ENCODE data around the gene ZCCHC8.
"Not testable (repeated sequence)": the region's sequence is repeated elsewhere in the genome, so short reads cannot be mapped to it uniquely, and the experiment has no call there.

ZCCHC8 gene

GRCh38 chr12:122474324-122474716 lies 26.4 kb downstream of the ZCCHC8 start:
- H3K9me3 ChIP-seq (ENCODE audit: control insufficient read depth, low read length): no peaks in the 10 kb centered on the region
- H3K36me3 ChIP-seq (ENCODE audit: control insufficient read depth, insufficient read depth, low read length): peaks cover 43% of the 10 kb centered on the region
- H3K27ac ChIP-seq (ENCODE audit: insufficient read depth, low read depth, low read length, poor library complexity, severe bottlenecking): no peak overlapping the region
- 91 to 97% methylated on average over 2 of the region's 2 CpGs for WGBS, 2 experiments
- no peaks in the 10 kb centered on the region for H3K27me3 ChIP-seq (ENCODE audit: control insufficient read depth, insufficient read depth, low read length, poor library complexity, severe bottlenecking)
- H3K4me1 ChIP-seq (ENCODE audit: control insufficient read depth, insufficient read depth, low read length): no peaks in the 10 kb centered on the region
- H3K4me3 ChIP-seq (ENCODE audit: insufficient read depth, low read depth, low read length): no peak overlapping the region

DNA sequence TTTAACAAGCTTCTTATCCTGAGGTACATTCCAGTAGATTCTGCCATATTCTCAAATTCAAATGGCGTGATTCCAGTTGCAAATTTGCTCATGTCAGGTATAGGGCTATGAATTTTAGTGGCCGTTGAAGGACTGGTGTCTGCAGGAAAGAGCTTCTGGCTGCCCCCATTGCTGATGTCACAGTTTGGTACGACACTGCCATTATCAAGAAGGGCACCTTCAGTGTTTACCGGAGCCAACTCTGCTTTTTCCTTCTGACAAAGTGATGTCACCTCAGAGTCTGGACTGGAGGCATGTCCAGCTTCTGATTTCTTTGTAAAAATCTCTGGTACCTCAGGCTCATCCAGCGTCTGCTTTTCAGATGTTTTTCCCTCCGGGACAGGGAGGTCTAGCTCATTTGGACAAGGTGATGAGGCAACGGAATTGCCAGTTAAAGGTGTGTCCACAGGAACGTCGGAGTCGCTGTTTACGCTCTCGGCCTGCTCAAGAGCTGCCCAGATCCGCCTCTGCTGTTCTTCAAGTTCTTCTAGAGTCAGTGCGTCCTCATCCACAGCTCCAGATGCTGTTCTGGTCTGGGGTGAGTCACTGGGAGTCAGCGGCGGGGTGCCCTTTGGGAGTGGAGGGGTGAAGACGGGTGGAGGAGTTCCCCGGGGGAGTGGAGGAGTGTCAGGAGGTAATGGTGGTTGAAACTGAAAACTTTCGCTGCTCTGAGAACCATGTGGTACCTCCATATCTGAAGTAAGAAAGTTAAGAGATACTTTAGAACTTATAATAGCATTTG lies 27.0 kb downstream of the ZCCHC8 start:
- H3K27me3 ChIP-seq (ENCODE audit: control insufficient read depth, insufficient read depth, low read length, poor library complexity, severe bottlenecking): no peaks in the 10 kb centered on the region
- H3K36me3 ChIP-seq (ENCODE audit: control insufficient read depth, insufficient read depth, low read length): peaks cover 43% of the 10 kb centered on the region
- no peaks in the 10 kb centered on the region for H3K9me3 ChIP-seq (ENCODE audit: control insufficient read depth, low read length)
- no peak overlapping the region for H3K4me3 ChIP-seq (ENCODE audit: insufficient read depth, low read depth, low read length)
- 94 to 96% methylated on average over 19 of the region's 19 CpGs for WGBS, 2 experiments
- no peaks in the 10 kb centered on the region for H3K4me1 ChIP-seq (ENCODE audit: control insufficient read depth, insufficient read depth, low read length)
- no peak overlapping the region for H3K27ac ChIP-seq (ENCODE audit: insufficient read depth, low read depth, low read length, poor library complexity, severe bottlenecking)

GRCh38 chr12:122471324-122472226 lies 29.2 kb downstream of the ZCCHC8 start:
- Histone ChIP-seq H3K36me3 (ENCODE audit: control insufficient read depth, insufficient read depth, low read length) (peaks cover 30% of the 10 kb centered on the region), H3K27me3 (ENCODE audit: control insufficient read depth, insufficient read depth, low read length, poor library complexity, severe bottlenecking) (no peaks in the 10 kb centered on the region), H3K9me3 (ENCODE audit: control insufficient read depth, low read length) (no peaks in the 10 kb centered on the region), H3K4me1 (ENCODE audit: control insufficient read depth, insufficient read depth, low read length) (no peaks in the 10 kb centered on the region), H3K4me3 (ENCODE audit: insufficient read depth, low read depth, low read length) (no peak overlapping the region), H3K27ac (ENCODE audit: insufficient read depth, low read depth, low read length, poor library complexity, severe bottlenecking) (no peak overlapping the region)
- WGBS, 2 experiments: 93 to 100% methylated on average over 1 to 2 of the region's 3 CpGs

GRCh38 chr12:122470576-122470975 lies 30.2 kb downstream of the ZCCHC8 start:
- 91 to 96% methylated on average over 7 of the region's 7 CpGs for WGBS, 2 experiments

GRCh38 chr12:122469856-122470255 lies 30.9 kb downstream of the ZCCHC8 start:
- not testable (repeated sequence) for H3K27ac ChIP-seq (ENCODE audit: insufficient read depth, low read depth, low read length, poor library complexity, severe bottlenecking); H3K27me3 ChIP-seq (ENCODE audit: control insufficient read depth, insufficient read depth, low read length, poor library complexity, severe bottlenecking); H3K9me3 ChIP-seq (ENCODE audit: control insufficient read depth, low read length); H3K4me3 ChIP-seq (ENCODE audit: insufficient read depth, low read depth, low read length); H3K4me1 ChIP-seq (ENCODE audit: control insufficient read depth, insufficient read depth, low read length)
- peaks cover 17% of the 10 kb centered on the region for H3K36me3 ChIP-seq (ENCODE audit: control insufficient read depth, insufficient read depth, low read length)
- WGBS, 2 experiments: 91 to 92% methylated on average over 6 of the region's 6 CpGs

More at GRCh38 chr12:122470576-122470975, 30.2 kb downstream of the ZCCHC8 start:
- not testable (repeated sequence) for H3K4me3 ChIP-seq (ENCODE audit: insufficient read depth, low read depth, low read length); H3K4me1 ChIP-seq (ENCODE audit: control insufficient read depth, insufficient read depth, low read length); H3K9me3 ChIP-seq (ENCODE audit: control insufficient read depth, low read length); H3K27ac ChIP-seq (ENCODE audit: insufficient read depth, low read depth, low read length, poor library complexity, severe bottlenecking); H3K27me3 ChIP-seq (ENCODE audit: control insufficient read depth, insufficient read depth, low read length, poor library complexity, severe bottlenecking)
- H3K36me3 ChIP-seq (ENCODE audit: control insufficient read depth, insufficient read depth, low read length): peaks cover 23% of the 10 kb centered on the region

GRCh38 chr12:122467983-122468382 lies 32.7 kb downstream of the ZCCHC8 start:
- Histone ChIP-seq H3K36me3 (ENCODE audit: control insufficient read depth, insufficient read depth, low read length) (no peaks in the 10 kb centered on the region), H3K27ac (ENCODE audit: insufficient read depth, low read depth, low read length, poor library complexity, severe bottlenecking) (no peak overlapping the region), H3K27me3 (ENCODE audit: control insufficient read depth, insufficient read depth, low read length, poor library complexity, severe bottlenecking) (no peaks in the 10 kb centered on the region), H3K9me3 (ENCODE audit: control insufficient read depth, low read length) (no peaks in the 10 kb centered on the region), H3K4me3 (ENCODE audit: insufficient read depth, low read depth, low read length) (no peak overlapping the region), H3K4me1 (ENCODE audit: control insufficient read depth, insufficient read depth, low read length) (no peaks in the 10 kb centered on the region)
- 96 to 98% methylated on average over 4 of the region's 4 CpGs for WGBS, 2 experiments

DNA sequence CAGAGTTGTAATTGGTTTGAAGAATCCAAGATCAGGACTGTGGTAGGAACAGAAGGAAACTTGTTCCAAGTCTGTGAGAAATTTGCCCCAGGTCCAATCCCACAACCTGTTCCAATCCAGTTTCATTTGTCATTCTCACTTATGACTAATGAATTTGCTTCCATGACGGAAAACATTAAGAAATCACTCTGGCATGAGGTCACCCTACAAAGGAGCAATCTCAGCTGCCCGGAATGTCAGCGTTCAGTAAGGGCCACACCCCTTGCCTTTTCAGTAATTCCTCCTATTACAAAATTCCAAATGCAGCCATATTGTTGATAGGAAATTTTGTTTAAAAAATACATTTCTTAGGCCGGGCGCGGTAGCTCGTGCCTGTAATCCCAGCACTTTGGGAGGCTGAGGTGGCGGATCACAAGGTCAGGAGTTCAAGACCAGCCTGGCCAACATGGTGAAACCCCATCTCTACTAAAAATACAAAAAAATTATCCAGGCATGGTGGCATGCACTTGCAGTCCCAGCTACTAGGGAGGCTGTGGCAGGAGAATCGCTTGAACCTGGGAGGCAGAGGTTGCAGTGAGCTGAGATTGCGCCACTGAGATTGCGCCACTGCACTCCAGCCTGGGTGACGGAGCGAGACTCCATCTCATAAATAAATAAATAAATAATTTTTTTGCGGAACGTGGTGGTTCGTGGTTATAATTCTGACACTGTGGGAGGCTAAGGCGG lies 36.3 kb downstream of the ZCCHC8 start:
- H3K27me3 ChIP-seq (ENCODE audit: control insufficient read depth, insufficient read depth, low read length, poor library complexity, severe bottlenecking); H3K4me3 ChIP-seq (ENCODE audit: insufficient read depth, low read depth, low read length); H3K36me3 ChIP-seq (ENCODE audit: control insufficient read depth, insufficient read depth, low read length); H3K27ac ChIP-seq (ENCODE audit: insufficient read depth, low read depth, low read length, poor library complexity, severe bottlenecking); H3K4me1 ChIP-seq (ENCODE audit: control insufficient read depth, insufficient read depth, low read length); H3K9me3 ChIP-seq (ENCODE audit: control insufficient read depth, low read length): not testable (repeated sequence)
- 95% methylated on average over 15 to 17 of the region's 17 CpGs for WGBS, 2 experiments

GRCh38 chr12:122460641-122461040 lies 40.1 kb downstream of the ZCCHC8 start:
- no peaks in the 10 kb centered on the region for H3K4me1 ChIP-seq (ENCODE audit: control insufficient read depth, insufficient read depth, low read length)
- H3K4me3 ChIP-seq (ENCODE audit: insufficient read depth, low read depth, low read length): no peak overlapping the region
- no peaks in the 10 kb centered on the region for H3K36me3 ChIP-seq (ENCODE audit: control insufficient read depth, insufficient read depth, low read length)
- no peak overlapping the region for H3K27ac ChIP-seq (ENCODE audit: insufficient read depth, low read depth, low read length, poor library complexity, severe bottlenecking)
- 84 to 89% methylated on average over 2 of the region's 2 CpGs for WGBS, 2 experiments
- no peaks in the 10 kb centered on the region for H3K9me3 ChIP-seq (ENCODE audit: control insufficient read depth, low read length)
- no peaks in the 10 kb centered on the region for H3K27me3 ChIP-seq (ENCODE audit: control insufficient read depth, insufficient read depth, low read length, poor library complexity, severe bottlenecking)

DNA sequence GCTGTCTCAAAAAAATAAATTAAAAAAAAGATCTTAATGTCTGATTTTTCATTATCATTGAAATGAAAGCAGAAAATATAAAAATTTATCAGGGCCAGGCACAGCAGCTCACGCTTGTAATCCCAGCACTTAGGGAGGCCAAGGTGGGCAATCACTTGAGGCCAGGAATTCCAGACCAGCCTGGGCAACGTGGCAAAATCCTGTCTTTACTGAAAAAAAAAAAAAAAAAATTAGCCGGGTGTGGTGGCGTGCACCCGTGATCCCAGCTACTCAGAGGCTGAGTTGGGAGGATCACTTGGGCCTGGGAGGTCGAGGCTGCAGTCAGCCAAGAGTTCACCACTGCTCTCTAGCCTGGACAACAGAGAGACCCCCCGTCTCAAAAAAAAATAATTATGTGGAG lies 40.7 kb downstream of the ZCCHC8 start:
- Histone ChIP-seq H3K36me3 (ENCODE audit: control insufficient read depth, insufficient read depth, low read length) (no peaks in the 10 kb centered on the region), H3K27ac (ENCODE audit: insufficient read depth, low read depth, low read length, poor library complexity, severe bottlenecking) (no peak overlapping the region), H3K27me3 (ENCODE audit: control insufficient read depth, insufficient read depth, low read length, poor library complexity, severe bottlenecking) (no peaks in the 10 kb centered on the region), H3K9me3 (ENCODE audit: control insufficient read depth, low read length) (no peaks in the 10 kb centered on the region), H3K4me3 (ENCODE audit: insufficient read depth, low read depth, low read length) (no peak overlapping the region), H3K4me1 (ENCODE audit: control insufficient read depth, insufficient read depth, low read length) (no peaks in the 10 kb centered on the region)
- WGBS, 2 experiments: 91 to 95% methylated on average over 7 of the region's 7 CpGs

DNA sequence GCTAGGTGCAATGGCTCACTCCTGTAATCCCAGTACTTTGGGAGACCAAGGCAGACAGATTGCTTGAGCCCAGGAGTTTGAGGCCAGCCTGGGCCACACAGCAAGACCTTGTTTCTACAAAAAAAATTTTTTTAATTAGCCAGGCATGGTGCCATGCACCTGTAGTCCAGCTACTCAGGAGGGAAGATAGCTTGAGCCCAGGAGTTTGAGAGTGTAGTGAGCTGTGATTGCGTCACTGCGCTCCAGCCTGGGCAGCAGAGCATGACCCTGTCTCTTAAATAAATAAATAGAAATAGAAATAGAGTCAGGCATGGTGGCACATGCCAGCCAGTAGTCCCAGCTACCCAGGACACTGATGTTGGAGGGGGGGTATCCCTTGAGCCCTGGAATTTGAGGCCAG lies 41.5 kb downstream of the ZCCHC8 start:
- Histone ChIP-seq H3K36me3 (ENCODE audit: control insufficient read depth, insufficient read depth, low read length) (no peaks in the 10 kb centered on the region), H3K27me3 (ENCODE audit: control insufficient read depth, insufficient read depth, low read length, poor library complexity, severe bottlenecking) (no peaks in the 10 kb centered on the region), H3K4me3 (ENCODE audit: insufficient read depth, low read depth, low read length) (no peak overlapping the region), H3K9me3 (ENCODE audit: control insufficient read depth, low read length) (no peaks in the 10 kb centered on the region), H3K4me1 (ENCODE audit: control insufficient read depth, insufficient read depth, low read length) (no peaks in the 10 kb centered on the region), H3K27ac (ENCODE audit: insufficient read depth, low read depth, low read length, poor library complexity, severe bottlenecking) (no peak overlapping the region)
- 94% methylated on average over 2 of the region's 2 CpGs for WGBS, 2 experiments
